GM19099 (cell line): ENCODE measurements around the gene C10orf71.

Experiments
- POLR2A ChIP-seq: IDR thresholded peaks from 3 replicates; pipeline ENCODE4 v1.6.1; 2011; ENCODE audit warnings: low read depth; ENCODE audit not compliant: insufficient read length; ENCODE audit errors: extremely low read depth

The C10orf71 gene

GRCh38 chr10:49298671-49298982 lies 343 bp upstream of the C10orf71 start:
- TF ChIP-seq POLR2A = no peak

- TF ChIP-seq POLR2A = no peak
These were observed 808 bp downstream of the C10orf71 start for GRCh38 chr10:49299816-49300139.

- TF ChIP-seq POLR2A = no peak
These were observed 1.4 kb downstream of the C10orf71 start for GRCh38 chr10:49300140-49300974.

- TF ChIP-seq POLR2A = no peak
These were observed 2.3 kb downstream of the C10orf71 start for GRCh38 chr10:49301302-49301701.

- TF ChIP-seq POLR2A = no peak
These were observed 3.1 kb downstream of the C10orf71 start for GRCh38 chr10:49302088-49302487.

- TF ChIP-seq POLR2A = no peak
These were observed 4.7 kb downstream of the C10orf71 start for GRCh38 chr10:49303711-49304110.

- TF ChIP-seq POLR2A = no peak
These were observed 5.2 kb downstream of the C10orf71 start for GRCh38 chr10:49304137-49304536.

- TF ChIP-seq POLR2A = no peak
These were observed 9.0 kb downstream of the C10orf71 start for GRCh38 chr10:49307921-49308320.

- TF ChIP-seq POLR2A = no peak
These were observed 9.9 kb downstream of the C10orf71 start for GRCh38 chr10:49308881-49309280.

GRCh38 chr10:49309691-49310411 lies 10.9 kb downstream of the C10orf71 start:
- TF ChIP-seq POLR2A = no peak

- no peak for TF ChIP-seq POLR2A
These were observed 11.5 kb downstream of the C10orf71 start for GRCh38 chr10:49310460-49310859.

- no peak for TF ChIP-seq POLR2A
These were observed 12.1 kb downstream of the C10orf71 start for GRCh38 chr10:49310901-49311554.

- no peak for TF ChIP-seq POLR2A
These were observed 12.7 kb downstream of the C10orf71 start for GRCh38 chr10:49311555-49312236.

GRCh38 chr10:49312246-49312869 lies 13.4 kb downstream of the C10orf71 start:
- no peak for TF ChIP-seq POLR2A
